SK-N-MC (cell line): ENCODE measurements around the gene C6orf118.

ENCODE experiments used
- EZH2 ChIP-seq: fragments of 200-600 bp; sonication (generic); IDR thresholded peaks from one replicate; pipeline ENCODE4 v1.6.1; 2017; ENCODE audit warnings: antibody characterized with exemption
- POLR2AphosphoS5 ChIP-seq: IDR thresholded peaks from 2 replicates; pipeline ENCODE4 v1.6.1; 2012; ENCODE audit warnings: mild to moderate bottlenecking, low read depth, low read length, borderline replicate concordance

- TF ChIP-seq EZH2, result no peak
- no peak for TF ChIP-seq POLR2AphosphoS5
Measured at GRCh38 chr6:165268987-165269386, 40.4 kb downstream of the C6orf118 start.
